GM18951 (cell line): ENCODE data around the gene ARHGAP23.

ENCODE experiments used
- POLR2A ChIP-seq: IDR thresholded peaks from 4 replicates; pipeline ENCODE4 v1.6.1; 2011; ENCODE audit warnings: mild to moderate bottlenecking; ENCODE audit not compliant: insufficient read length, insufficient read depth; ENCODE audit errors: extremely low read depth
- in situ Hi-C: fragments of 300-500 bp; cut with MboI; formaldehyde crosslinking; loops from one replicate; pipeline ENCODE4 v1.12.0; 2022; ENCODE audit warnings: low sequenced_read_pairs, mixed read lengths, inconsistent platforms; ENCODE audit not compliant: unreplicated experiment

ARHGAP23 gene

GRCh38 chr17:38453951-38454421, 25.7 kb downstream of the ARHGAP23 start:
- TF ChIP-seq POLR2A: no peak
- in situ Hi-C loops: no loop called here

GRCh38 chr17:38454532-38454931, 26.3 kb downstream of the ARHGAP23 start:
- no peak for TF ChIP-seq POLR2A
- in situ Hi-C loops: no loop called here

- TF ChIP-seq POLR2A: no peak
- in situ Hi-C loops: no loop called here
Observed at GRCh38 chr17:38455288-38455915, 27.1 kb downstream of the ARHGAP23 start.

GRCh38 chr17:38456031-38456815, 28.0 kb downstream of the ARHGAP23 start:
- TF ChIP-seq POLR2A: no peak
- in situ Hi-C loops: no loop called here

GRCh38 chr17:38457577-38458371, 29.5 kb downstream of the ARHGAP23 start:
- in situ Hi-C loops: no loop called here
- TF ChIP-seq POLR2A: no peak

GRCh38 chr17:38458521-38458920, 30.3 kb downstream of the ARHGAP23 start:
- no peak for TF ChIP-seq POLR2A
- in situ Hi-C loops: no loop called here

- TF ChIP-seq POLR2A: no peak
- in situ Hi-C loops: no loop called here
Observed at GRCh38 chr17:38459567-38459966, 31.3 kb downstream of the ARHGAP23 start.

- in situ Hi-C loops: no loop called here
- no peak for TF ChIP-seq POLR2A
Observed at GRCh38 chr17:38460082-38460715, 31.9 kb downstream of the ARHGAP23 start.

GRCh38 chr17:38460716-38461630, 32.7 kb downstream of the ARHGAP23 start:
- in situ Hi-C loops: no loop called here
- no peak for TF ChIP-seq POLR2A

GRCh38 chr17:38461683-38462082, 33.4 kb downstream of the ARHGAP23 start:
- in situ Hi-C loops: no loop called here
- TF ChIP-seq POLR2A: no peak

GRCh38 chr17:38463451-38463858, 35.2 kb downstream of the ARHGAP23 start:
- TF ChIP-seq POLR2A: no peak
- in situ Hi-C loops: no loop called here

GRCh38 chr17:38464251-38464722, 36.0 kb downstream of the ARHGAP23 start:
- in situ Hi-C loops: no loop called here
- no peak for TF ChIP-seq POLR2A
